Smooth muscle cell (in vitro differentiated cells): ENCODE measurements around the gene UBE2D2. TPM values are rescaled to one million over a fixed set of nuclear protein-coding genes. Genes with fewer than 3 reads are reported as not detected.
A peak's percentile ranks its signal among the peaks of the same experiment; 100 is the strongest.

Experiments
- DNase-seq: peaks from one replicate; lab custom pipeline; 2025; ENCODE audit not compliant: unreplicated experiment; lab: John Stamatoyannopoulos, UW
- H2AFZ ChIP-seq: fragments of 200-600 bp; sonication (generic); 2 replicates; pipeline ENCODE4 v1.6.0; 2016; ENCODE audit warnings: antibody characterized with exemption, low read depth, mild to moderate bottlenecking
- H3F3A ChIP-seq: fragments of 200-600 bp; sonication (generic); 2 replicates; pipeline ENCODE4 v1.6.0; 2017; ENCODE audit warnings: antibody characterized with exemption, low read depth
- H3K27ac ChIP-seq: fragments of 200-600 bp; sonication (generic); 2 replicates; pipeline ENCODE4 v1.5.1; 2016; ENCODE audit warnings: low read depth, mild to moderate bottlenecking
- H3K27me3 ChIP-seq: fragments of 200-600 bp; sonication (generic); 2 replicates; pipeline ENCODE4 v1.6.1; 2016; ENCODE audit warnings: low read depth, mild to moderate bottlenecking
- H3K36me3 ChIP-seq: fragments of 200-600 bp; sonication (generic); 2 replicates; pipeline ENCODE4 v1.5.1; 2016; ENCODE audit warnings: low read depth
- H3K4me1 ChIP-seq: fragments of 200-600 bp; sonication (generic); 2 replicates; pipeline ENCODE4 v1.5.1; 2016; ENCODE audit warnings: low read depth
- H3K4me2 ChIP-seq: fragments of 200-600 bp; sonication (generic); 2 replicates; pipeline ENCODE4 v1.6.0; 2016; ENCODE audit warnings: mild to moderate bottlenecking
- H3K4me3 ChIP-seq: fragments of 200-600 bp; sonication (generic); 2 replicates; pipeline ENCODE4 v1.5.1; 2016; ENCODE audit warnings: mild to moderate bottlenecking
- H3K79me2 ChIP-seq: fragments of 200-600 bp; sonication (generic); 2 replicates; pipeline ENCODE4 v1.6.0; 2016; ENCODE audit warnings: low read depth, mild to moderate bottlenecking
- H3K9ac ChIP-seq: fragments of 200-600 bp; sonication (generic); 2 replicates; pipeline ENCODE4 v1.6.0; 2016; ENCODE audit warnings: low read depth
- H3K9me3 ChIP-seq: fragments of 200-600 bp; sonication (generic); replicated peaks from 2 replicates; pipeline ENCODE4 v1.5.1; 2016; ENCODE audit warnings: low read depth
- H4K20me1 ChIP-seq: fragments of 200-600 bp; sonication (generic); 2 replicates; pipeline ENCODE4 v1.6.0; 2016; ENCODE audit warnings: low read depth
- CTCF ChIP-seq: fragments of 200-600 bp; sonication (generic); IDR thresholded peaks from 2 replicates; pipeline ENCODE4 v1.5.1; 2017; ENCODE audit warnings: borderline replicate concordance, mild to moderate bottlenecking, antibody characterized with exemption; ENCODE audit not compliant: insufficient read depth, poor library complexity, severe bottlenecking
- WGBS: methylation state at CpG from one replicate; pipeline ENCODE4 v1.1.7; 2016; ENCODE audit warnings: low lambda C conversion rate; 5-methylcytosine and 5-hydroxymethylcytosine counted together
- polyA plus RNA-seq: library from polyadenylated mRNA; unstranded; fragments of >200 nt; fragmentation: Nextera tagmentation; extraction: Ambion mirVana; gene quantifications from 2 replicates; pipeline ENCODE4 v1.2.1, GENCODE V29; 2016
- small RNA-seq: library from RNA; depleted of rRNA; stranded (forward); fragments of <200 nt; gene quantifications from one replicate; pipeline ENCODE3, GENCODE V24; 2014
- total RNA-seq: library from RNA; depleted of rRNA; stranded (reverse); fragments of >200 nt; gene quantifications from 2 replicates; pipeline ENCODE4 v1.2.3, GENCODE V29; 2014

The UBE2D2 gene
- total and polyA plus RNA-seq, 2 experiments from 2014 or later = 69.3 to 174 TPM

GRCh38 chr5:139676406-139676805 lies 115.3 kb downstream of the UBE2D2 start:
- H3K36me3 ChIP-seq = no peaks in the 10 kb centered on the region
- no peak overlapping the region for H3K4me3 ChIP-seq
- peak overlapping the region; percentile 62 for H3K27ac ChIP-seq
- no peak overlapping the region for H2AFZ ChIP-seq
- H3K9me3 ChIP-seq = no peaks in the 10 kb centered on the region
- no peaks in the 10 kb centered on the region for H3K27me3 ChIP-seq
- H3K4me1 ChIP-seq = peaks cover 25% of the 10 kb centered on the region
- H3K9ac ChIP-seq = no peak overlapping the region
- H3K4me2 ChIP-seq = no peak overlapping the region
- TF ChIP-seq CTCF = no peak
- peaks cover 96% of the 10 kb centered on the region for H4K20me1 ChIP-seq
- peaks cover 94% of the 10 kb centered on the region for H3K79me2 ChIP-seq
- no peak for DNase-seq
- 100% methylated on average over 1 of the region's 3 CpGs for WGBS
- peaks cover 7% of the 10 kb centered on the region for H3F3A ChIP-seq

GRCh38 chr5:139676951-139677735 lies 116.0 kb downstream of the UBE2D2 start:
- Histone ChIP-seq H2AFZ (no peak overlapping the region), H3K4me3 (no peak overlapping the region), H3K79me2 (peaks cover 93% of the 10 kb centered on the region), H3K36me3 (no peaks in the 10 kb centered on the region), H3K9ac (no peak overlapping the region), H4K20me1 (peaks cover 96% of the 10 kb centered on the region), H3K4me2 (no peak overlapping the region), H3K27ac (peak overlapping the region; percentile 62), H3F3A (peaks cover 7% of the 10 kb centered on the region), H3K9me3 (no peaks in the 10 kb centered on the region), H3K27me3 (no peaks in the 10 kb centered on the region), H3K4me1 (peaks cover 18% of the 10 kb centered on the region)
- no peak for DNase-seq
- WGBS = 93% methylated on average over 27 of the region's 29 CpGs
- TF ChIP-seq CTCF = no peak

Small RNA genes lying within 50 kb of the gene (small RNA-seq; reads per million reads assigned to genes)
- gene RF00019 = not detected

Other genes starting within 250 kb of the UBE2D2 start
- 96.1 and 98.1 TPM in 2 replicates for gene PAIP2, start 219.5 kb upstream of the UBE2D2 start, total RNA-seq
- 120 and 123 TPM in 2 replicates for gene PAIP2, start 219.5 kb upstream of the UBE2D2 start, polyA plus RNA-seq
- gene SLC23A1, start 178.0 kb upstream of the UBE2D2 start, total RNA-seq = not detected in 2 replicates
- gene SLC23A1, start 178.0 kb upstream of the UBE2D2 start, polyA plus RNA-seq = 0.22 and 0.35 TPM in 2 replicates
- gene MZB1, start 171.4 kb upstream of the UBE2D2 start, total RNA-seq = not detected in 2 replicates
- gene MZB1, start 171.4 kb upstream of the UBE2D2 start, polyA plus RNA-seq = 0.19 TPM in 1 of 2 replicates, not detected in the other
- 0.90 and 1.2 TPM in 2 replicates for gene PROB1, start 166.2 kb upstream of the UBE2D2 start, total RNA-seq
- gene PROB1, start 166.2 kb upstream of the UBE2D2 start, polyA plus RNA-seq = 3.8 and 5.7 TPM in 2 replicates
- gene SPATA24, start 157.2 kb upstream of the UBE2D2 start, total RNA-seq = 2.0 and 4.0 TPM in 2 replicates
- 2.2 and 2.6 TPM in 2 replicates for gene SPATA24, start 157.2 kb upstream of the UBE2D2 start, polyA plus RNA-seq
- 6.3 and 16.9 TPM in 2 replicates for gene DNAJC18, start 121.8 kb upstream of the UBE2D2 start, total RNA-seq
- gene DNAJC18, start 121.8 kb upstream of the UBE2D2 start, polyA plus RNA-seq = 9.6 and 15.4 TPM in 2 replicates
- gene ECSCR, start 98.6 kb upstream of the UBE2D2 start, total RNA-seq = 1.7 TPM in 1 of 2 replicates, not detected in the other
- 0.41 and 0.52 TPM in 2 replicates for gene ECSCR, start 98.6 kb upstream of the UBE2D2 start, polyA plus RNA-seq
- not detected in 2 replicates for gene SMIM33, start 90.3 kb upstream of the UBE2D2 start, total RNA-seq
- not detected in 2 replicates for gene SMIM33, start 90.3 kb upstream of the UBE2D2 start, polyA plus RNA-seq
- 5.8 and 7.5 TPM in 2 replicates for gene STING1, start 78.6 kb upstream of the UBE2D2 start, total RNA-seq
- 7.8 and 9.6 TPM in 2 replicates for gene STING1, start 78.6 kb upstream of the UBE2D2 start, polyA plus RNA-seq
- 85.5 and 103 TPM in 2 replicates for gene CXXC5, start 87.0 kb downstream of the UBE2D2 start, total RNA-seq
- gene CXXC5, start 87.0 kb downstream of the UBE2D2 start, polyA plus RNA-seq = 139 and 175 TPM in 2 replicates
- 0.72 and 0.81 TPM in 2 replicates for gene PSD2, start 234.5 kb downstream of the UBE2D2 start, total RNA-seq
- gene PSD2, start 234.5 kb downstream of the UBE2D2 start, polyA plus RNA-seq = 0.43 and 0.54 TPM in 2 replicates